CD4-positive, alpha-beta T cell treated with Interleukin-17A for 1 hour (primary cell): ENCODE data around the gene POLD2.

Experiments
- DNase-seq: peaks from one replicate; pipeline ENCODE4 v3.0.0-alpha.2; 2020

POLD2 gene

GRCh38 chr7:44079331-44080021, 43.9 kb downstream of the POLD2 start:
- DNase-seq, result no peak

- DNase-seq, result no peak
Measured at GRCh38 chr7:44078521-44078920, 44.8 kb downstream of the POLD2 start.

GRCh38 chr7:44077681-44078091, 45.7 kb downstream of the POLD2 start:
- no peak for DNase-seq

DNA sequence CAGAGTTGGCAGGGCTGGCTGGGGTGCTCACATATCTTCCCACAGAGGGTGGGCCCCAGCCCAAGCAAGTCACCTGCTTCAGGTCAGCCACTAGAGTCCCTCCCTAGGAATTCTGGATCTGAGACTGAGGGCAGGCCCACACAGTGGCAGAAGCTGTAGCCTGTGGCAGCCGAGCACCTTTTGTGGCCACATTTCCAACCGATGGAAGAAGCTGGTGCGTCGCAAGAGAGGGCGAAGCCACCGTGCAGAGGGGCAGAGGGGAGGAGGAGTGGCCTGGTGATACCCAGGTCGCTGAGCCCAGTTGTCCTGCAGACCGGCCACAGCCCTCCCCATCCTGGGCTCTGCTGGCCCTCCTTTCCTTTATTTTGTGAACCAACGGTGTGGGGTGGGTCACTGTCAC, 46.3 kb downstream of the POLD2 start:
- no peak for DNase-seq

- DNase-seq, result no peak
Measured at GRCh38 chr7:44076101-44076895, 47.0 kb downstream of the POLD2 start.

GRCh38 chr7:44075296-44076075, 47.9 kb downstream of the POLD2 start:
- DNase-seq, result no peak

DNA sequence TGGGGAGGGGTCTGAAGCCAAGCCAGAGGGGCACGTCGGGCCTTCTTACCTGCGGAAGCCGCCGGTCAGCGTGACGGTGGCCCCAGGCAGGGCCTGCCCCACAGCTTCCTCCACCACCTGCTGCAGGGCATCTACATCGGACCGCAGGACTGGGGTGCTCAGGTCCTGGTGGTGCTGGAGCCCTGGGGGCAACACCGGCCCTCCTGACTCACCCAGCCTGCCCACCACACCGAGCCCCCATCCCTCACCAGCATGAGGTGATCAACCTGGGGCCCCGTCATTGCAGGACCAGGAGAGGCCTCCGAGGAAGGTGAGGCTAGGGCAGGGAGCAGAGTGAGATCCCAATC, 49.0 kb downstream of the POLD2 start:
- DNase-seq, result no peak

GRCh38 chr7:44073664-44074348, 49.5 kb downstream of the POLD2 start:
- peak; percentile 58 for DNase-seq

GRCh38 chr7:44072364-44073231, 50.8 kb downstream of the POLD2 start:
- DNase-seq, result peak; percentile 48

DNA sequence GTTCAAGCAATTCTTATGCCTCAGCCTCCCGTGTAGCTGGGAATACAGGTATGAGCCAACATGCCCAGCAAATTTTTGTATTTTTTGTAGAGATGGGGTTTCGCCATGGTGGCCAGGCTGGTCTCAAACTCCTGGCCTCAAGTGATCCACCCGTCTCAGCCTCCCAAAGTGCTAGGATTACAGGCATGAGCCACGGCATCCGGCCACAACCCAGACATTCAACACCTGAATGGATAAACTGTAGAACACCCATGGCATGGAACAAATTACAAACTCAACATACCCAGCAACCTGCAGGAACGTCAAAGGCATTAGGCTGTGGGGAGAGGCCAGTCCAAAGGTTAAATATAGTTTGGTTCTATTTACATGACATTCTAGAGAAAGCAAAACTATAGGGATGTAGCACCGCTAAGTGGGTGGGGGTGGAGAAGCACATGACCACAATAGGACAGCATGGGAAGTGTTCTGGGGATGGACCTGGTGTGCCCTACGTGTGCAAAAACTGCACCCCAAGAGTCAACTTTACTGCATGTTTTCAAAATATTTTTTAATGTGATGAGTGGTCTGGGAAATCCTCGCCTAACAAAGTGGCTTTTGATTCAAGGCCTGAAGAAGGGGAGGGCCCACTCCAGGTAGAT, 51.5 kb downstream of the POLD2 start:
- DNase-seq, result no peak

- DNase-seq, result no peak
Measured at GRCh38 chr7:44068054-44068453, 55.3 kb downstream of the POLD2 start.

DNA sequence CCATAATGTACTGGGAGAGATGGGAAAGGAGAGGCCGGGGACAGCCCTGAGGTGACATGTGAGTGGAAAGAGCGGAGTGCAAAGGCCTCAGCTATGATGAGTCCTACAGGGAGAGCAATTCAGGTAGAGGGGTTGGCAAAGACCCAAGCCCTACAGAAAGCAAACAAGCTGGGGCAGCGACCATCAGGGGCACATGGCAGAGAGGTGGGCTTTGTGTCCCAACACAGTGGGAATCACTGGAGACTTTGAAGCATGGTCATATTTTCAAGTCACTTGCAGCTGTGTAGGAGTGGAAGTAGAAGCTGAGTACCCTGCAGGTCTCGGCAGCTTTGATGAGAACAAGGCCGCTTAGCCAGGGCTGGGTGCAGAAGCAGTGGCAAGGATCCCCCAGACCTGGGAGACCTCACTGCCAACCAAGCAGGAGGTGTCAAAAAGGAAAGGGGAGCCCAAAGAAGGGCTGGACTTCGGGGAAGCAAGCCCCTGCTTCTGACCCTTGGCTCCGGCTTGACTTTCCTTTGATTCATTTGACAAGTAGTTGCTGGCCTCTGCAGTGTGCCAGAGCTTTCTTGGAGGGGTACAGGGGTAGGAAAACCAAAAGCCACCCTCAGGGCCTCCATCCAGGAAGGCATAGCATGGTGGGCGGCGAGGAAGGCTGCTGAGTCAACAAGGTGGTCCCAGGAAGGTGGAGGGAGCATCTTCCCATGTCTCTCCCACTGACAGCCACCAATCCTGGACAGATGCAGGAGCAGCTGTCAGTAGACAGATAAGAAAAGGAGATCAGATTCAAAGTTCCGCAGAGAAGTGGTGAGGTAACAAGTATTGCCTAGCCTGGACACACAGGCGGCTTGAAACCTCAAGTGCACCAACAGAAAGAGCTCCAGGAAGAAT, 56.0 kb downstream of the POLD2 start:
- DNase-seq, result no peak

DNA sequence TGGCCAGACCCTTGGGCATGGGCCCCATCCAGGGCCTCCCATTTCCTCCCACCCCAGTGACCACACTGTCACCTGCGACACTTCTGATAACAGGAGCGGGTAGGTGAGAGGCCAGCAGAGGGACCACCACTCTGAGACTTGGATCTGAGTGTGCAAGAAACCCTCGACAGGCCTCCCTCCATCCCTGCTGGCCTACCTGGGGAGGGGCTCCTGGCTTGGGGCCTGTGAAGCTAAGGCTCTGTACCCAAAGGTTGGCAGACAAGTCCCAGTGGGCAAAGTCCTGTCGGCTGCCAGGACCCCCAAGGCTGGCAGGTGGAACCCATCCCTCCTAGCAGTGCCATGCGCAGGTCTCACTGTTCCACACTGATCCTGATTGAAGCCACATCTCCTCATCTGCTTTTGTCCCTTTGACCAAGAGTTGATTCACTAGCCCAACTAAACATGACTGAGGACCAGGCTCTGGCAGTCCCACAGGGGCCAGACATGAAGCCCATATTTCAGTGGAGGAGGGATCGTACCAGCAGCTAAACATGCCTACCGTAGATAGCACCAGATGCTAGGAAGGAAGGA, 56.8 kb downstream of the POLD2 start:
- no peak for DNase-seq

- no peak for DNase-seq
Measured at GRCh38 chr7:44066111-44066460, 57.3 kb downstream of the POLD2 start.

- no peak for DNase-seq
Measured at GRCh38 chr7:44065431-44066110, 57.8 kb downstream of the POLD2 start, which contains the start of gene PGAM2. TSS of gene PGAM2 (minus strand) at chr7:44065567. CDS start at chr7:44065529, 38 bp downstream.

DNA sequence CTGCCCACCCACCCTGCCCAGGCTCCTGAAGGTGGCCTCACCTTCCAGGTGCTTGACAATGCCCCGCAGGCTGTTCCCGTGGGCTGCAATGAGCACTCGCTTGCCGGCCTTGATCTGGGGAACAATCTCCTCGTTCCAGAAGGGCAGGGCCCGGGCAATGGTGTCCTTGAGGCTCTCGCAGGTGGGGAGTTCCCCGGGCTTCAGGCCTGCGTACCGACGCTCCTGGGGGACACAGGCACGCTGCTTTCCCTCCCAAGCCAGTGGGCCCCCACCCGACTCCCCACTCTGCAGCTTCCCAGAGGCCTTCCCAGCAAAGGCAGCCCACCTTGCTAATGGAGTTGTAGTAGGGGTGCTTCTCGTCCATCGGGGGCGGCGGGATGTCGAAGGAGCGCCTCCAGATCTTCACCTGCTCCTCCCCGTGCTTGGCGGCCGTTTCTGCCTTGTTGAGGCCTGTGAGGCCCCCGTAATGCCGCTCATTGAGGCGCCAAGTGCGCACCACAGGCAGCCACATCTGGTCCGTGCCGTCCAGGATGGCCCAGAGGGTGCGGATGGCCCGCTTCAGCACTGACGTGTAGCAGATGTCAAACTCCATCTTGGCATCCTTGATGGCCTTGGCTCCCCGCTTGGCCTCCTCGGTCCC, 58.4 kb downstream of the POLD2 start:
- no peak for DNase-seq
